ENCODE results near the gene FSIP2.

Gene FSIP2

DNA sequence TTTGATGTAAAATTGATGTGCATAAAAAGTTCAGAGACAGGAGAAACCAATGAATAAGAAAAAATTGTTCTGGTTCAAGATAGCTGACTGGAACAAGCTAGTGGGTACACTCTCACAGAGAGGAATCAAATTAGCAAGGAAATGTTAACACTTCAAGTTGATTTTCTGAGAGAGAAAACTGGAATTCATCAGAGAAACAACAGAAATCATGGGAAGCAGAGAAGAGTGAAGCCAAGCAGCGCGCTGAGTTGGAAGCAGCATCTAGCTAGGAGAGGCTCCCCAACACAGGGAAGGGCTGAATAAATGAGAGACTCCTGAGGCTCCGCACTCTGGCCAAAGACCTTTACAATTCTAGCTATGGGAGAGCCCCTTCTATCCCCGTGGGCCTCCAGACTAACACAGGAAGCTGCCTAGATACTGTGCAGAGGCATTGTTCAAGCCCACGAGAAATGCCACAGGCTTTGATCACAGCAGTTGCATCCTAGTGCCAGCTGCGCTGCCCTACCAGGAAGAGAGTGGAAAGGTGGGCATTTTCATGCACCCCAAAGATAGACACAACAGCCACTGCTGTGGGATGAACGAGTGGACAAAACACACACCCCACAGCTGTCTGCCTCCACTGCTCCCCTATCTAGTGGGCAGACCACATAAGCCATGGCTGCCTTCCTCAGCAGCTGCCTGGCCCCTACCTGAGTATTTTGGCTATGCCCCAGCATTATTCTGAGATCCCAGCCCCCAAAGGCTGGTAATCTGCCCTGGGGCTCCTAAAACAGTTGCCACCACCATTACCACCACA is 136.7 kb downstream of the FSIP2 start:
- intact Hi-C loops (cut with DNase I): no loop called here
- peak in 1 of 10 donors; percentile 58 for DNase-seq

DNA sequence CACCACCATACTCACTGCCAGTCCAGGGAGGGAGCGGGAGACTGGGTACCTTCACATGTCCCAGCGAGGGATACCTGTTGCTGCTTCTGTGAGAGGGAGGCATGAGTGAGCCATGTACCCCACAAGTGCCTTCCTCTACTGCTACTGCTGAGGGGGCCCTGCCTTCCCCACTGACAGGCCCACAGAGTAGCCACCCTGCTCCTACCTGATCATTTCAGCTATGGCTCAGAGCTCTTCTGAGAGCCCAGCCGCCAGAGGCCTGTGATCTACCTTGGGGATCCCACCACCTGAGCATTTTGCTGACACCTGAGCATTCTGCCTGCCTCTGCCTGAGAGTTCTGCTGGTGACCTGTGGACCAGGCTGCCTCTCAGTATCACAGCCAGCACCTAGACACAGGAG is 137.6 kb downstream of the FSIP2 start:
- no peak for DNase-seq
- intact Hi-C loops (cut with DNase I): no loop called here

- no peak for DNase-seq
- intact Hi-C loops (cut with DNase I): no loop called here
Observed at GRCh38 chr2:185880396-185880795, 141.8 kb downstream of the FSIP2 start.
